Smooth muscle cell (in vitro differentiated cells): ENCODE data around the gene CD44. TPM values are rescaled to one million over a fixed set of nuclear protein-coding genes. Genes with fewer than 3 reads are reported as not detected.

ENCODE experiments used
- DNase-seq: peaks from one replicate; lab custom pipeline; 2025; ENCODE audit not compliant: unreplicated experiment; lab: John Stamatoyannopoulos, UW
- H2AFZ ChIP-seq: fragments of 200-600 bp; sonication (generic); 2 replicates; pipeline ENCODE4 v1.6.0; 2016; ENCODE audit warnings: antibody characterized with exemption, low read depth, mild to moderate bottlenecking
- H3F3A ChIP-seq: fragments of 200-600 bp; sonication (generic); 2 replicates; pipeline ENCODE4 v1.6.0; 2017; ENCODE audit warnings: antibody characterized with exemption, low read depth
- H3K27ac ChIP-seq: fragments of 200-600 bp; sonication (generic); 2 replicates; pipeline ENCODE4 v1.5.1; 2016; ENCODE audit warnings: low read depth, mild to moderate bottlenecking
- H3K27me3 ChIP-seq: fragments of 200-600 bp; sonication (generic); 2 replicates; pipeline ENCODE4 v1.6.1; 2016; ENCODE audit warnings: low read depth, mild to moderate bottlenecking
- H3K36me3 ChIP-seq: fragments of 200-600 bp; sonication (generic); 2 replicates; pipeline ENCODE4 v1.5.1; 2016; ENCODE audit warnings: low read depth
- H3K4me1 ChIP-seq: fragments of 200-600 bp; sonication (generic); 2 replicates; pipeline ENCODE4 v1.5.1; 2016; ENCODE audit warnings: low read depth
- H3K4me2 ChIP-seq: fragments of 200-600 bp; sonication (generic); 2 replicates; pipeline ENCODE4 v1.6.0; 2016; ENCODE audit warnings: mild to moderate bottlenecking
- H3K4me3 ChIP-seq: fragments of 200-600 bp; sonication (generic); 2 replicates; pipeline ENCODE4 v1.5.1; 2016; ENCODE audit warnings: mild to moderate bottlenecking
- H3K79me2 ChIP-seq: fragments of 200-600 bp; sonication (generic); 2 replicates; pipeline ENCODE4 v1.6.0; 2016; ENCODE audit warnings: low read depth, mild to moderate bottlenecking
- H3K9ac ChIP-seq: fragments of 200-600 bp; sonication (generic); 2 replicates; pipeline ENCODE4 v1.6.0; 2016; ENCODE audit warnings: low read depth
- H3K9me3 ChIP-seq: fragments of 200-600 bp; sonication (generic); replicated peaks from 2 replicates; pipeline ENCODE4 v1.5.1; 2016; ENCODE audit warnings: low read depth
- H4K20me1 ChIP-seq: fragments of 200-600 bp; sonication (generic); 2 replicates; pipeline ENCODE4 v1.6.0; 2016; ENCODE audit warnings: low read depth
- WGBS: methylation state at CpG from one replicate; pipeline ENCODE4 v1.1.7; 2016; ENCODE audit warnings: low lambda C conversion rate; 5-methylcytosine and 5-hydroxymethylcytosine counted together
- polyA plus RNA-seq: library from polyadenylated mRNA; unstranded; fragments of >200 nt; fragmentation: Nextera tagmentation; extraction: Ambion mirVana; gene quantifications from 2 replicates; pipeline ENCODE4 v1.2.1, GENCODE V29; 2016
- total RNA-seq: library from RNA; depleted of rRNA; stranded (reverse); fragments of >200 nt; gene quantifications from 2 replicates; pipeline ENCODE4 v1.2.3, GENCODE V29; 2014
- TF ChIP-seq, protein P1 (sequence below): fragments of 200-600 bp; sonication (generic); IDR thresholded peaks from 2 replicates; pipeline ENCODE4 v1.5.1; 2017; ENCODE audit warnings: borderline replicate concordance, mild to moderate bottlenecking, antibody characterized with exemption; ENCODE audit not compliant: insufficient read depth, poor library complexity, severe bottlenecking

The CD44 gene
- total and polyA plus RNA-seq, 2 experiments from 2014 or later = 116 to 248 TPM

GRCh38 chr11:35234460-35235156 is 95.6 kb downstream of the CD44 start:
- no peak overlapping the region for H2AFZ ChIP-seq
- H3K4me2 ChIP-seq = no peak overlapping the region
- no peaks in the 10 kb centered on the region for H3K36me3 ChIP-seq
- DNase-seq = no peak
- H3K27ac ChIP-seq = no peak overlapping the region
- no peaks in the 10 kb centered on the region for H3K9me3 ChIP-seq
- H3F3A ChIP-seq = peaks cover 13% of the 10 kb centered on the region
- peaks cover 9% of the 10 kb centered on the region for H3K4me1 ChIP-seq
- no peaks in the 10 kb centered on the region for H3K79me2 ChIP-seq
- WGBS = 97% methylated on average over 3 of the region's 3 CpGs
- no peaks in the 10 kb centered on the region for H4K20me1 ChIP-seq
- H3K27me3 ChIP-seq = no peaks in the 10 kb centered on the region
- H3K4me3 ChIP-seq = no peak overlapping the region
- TF ChIP-seq, protein P1, sequence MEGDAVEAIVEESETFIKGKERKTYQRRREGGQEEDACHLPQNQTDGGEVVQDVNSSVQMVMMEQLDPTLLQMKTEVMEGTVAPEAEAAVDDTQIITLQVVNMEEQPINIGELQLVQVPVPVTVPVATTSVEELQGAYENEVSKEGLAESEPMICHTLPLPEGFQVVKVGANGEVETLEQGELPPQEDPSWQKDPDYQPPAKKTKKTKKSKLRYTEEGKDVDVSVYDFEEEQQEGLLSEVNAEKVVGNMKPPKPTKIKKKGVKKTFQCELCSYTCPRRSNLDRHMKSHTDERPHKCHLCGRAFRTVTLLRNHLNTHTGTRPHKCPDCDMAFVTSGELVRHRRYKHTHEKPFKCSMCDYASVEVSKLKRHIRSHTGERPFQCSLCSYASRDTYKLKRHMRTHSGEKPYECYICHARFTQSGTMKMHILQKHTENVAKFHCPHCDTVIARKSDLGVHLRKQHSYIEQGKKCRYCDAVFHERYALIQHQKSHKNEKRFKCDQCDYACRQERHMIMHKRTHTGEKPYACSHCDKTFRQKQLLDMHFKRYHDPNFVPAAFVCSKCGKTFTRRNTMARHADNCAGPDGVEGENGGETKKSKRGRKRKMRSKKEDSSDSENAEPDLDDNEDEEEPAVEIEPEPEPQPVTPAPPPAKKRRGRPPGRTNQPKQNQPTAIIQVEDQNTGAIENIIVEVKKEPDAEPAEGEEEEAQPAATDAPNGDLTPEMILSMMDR = no peak
- H3K9ac ChIP-seq = no peak overlapping the region

- TF ChIP-seq, protein P1 = no peak
- Histone ChIP-seq H2AFZ (no peak overlapping the region), H3K36me3 (no peaks in the 10 kb centered on the region), H3K9ac (no peak overlapping the region), H3K4me3 (no peak overlapping the region), H3K4me2 (no peak overlapping the region), H3K79me2 (no peaks in the 10 kb centered on the region), H3F3A (peaks cover 13% of the 10 kb centered on the region), H3K27ac (no peak overlapping the region), H3K9me3 (no peaks in the 10 kb centered on the region), H4K20me1 (no peaks in the 10 kb centered on the region), H3K27me3 (no peaks in the 10 kb centered on the region), H3K4me1 (peaks cover 6% of the 10 kb centered on the region)
- no peak for DNase-seq
- 98% methylated on average over 2 of the region's 2 CpGs for WGBS
Observed at GRCh38 chr11:35235157-35235468, 96.1 kb downstream of the CD44 start.

DNA sequence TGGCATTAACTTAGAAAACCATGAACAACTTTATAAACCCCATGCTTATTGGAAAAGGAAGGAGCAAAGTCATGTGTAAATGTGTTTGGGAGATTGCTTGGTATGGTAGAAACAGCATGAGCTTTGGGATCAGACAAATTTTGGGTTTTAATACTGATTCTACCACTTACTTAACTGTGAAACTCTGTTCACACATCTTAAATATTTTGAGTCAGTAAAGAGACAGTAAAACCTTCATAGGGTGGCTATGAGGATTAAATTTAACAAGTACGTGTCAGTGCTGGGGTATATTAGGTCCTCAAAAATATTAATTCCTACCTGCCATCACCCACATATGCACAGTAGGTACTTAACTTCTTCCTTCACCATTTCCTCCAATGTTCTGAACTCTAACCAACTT is 96.5 kb downstream of the CD44 start:
- Histone ChIP-seq H2AFZ (no peak overlapping the region), H3K27me3 (no peaks in the 10 kb centered on the region), H3F3A (peaks cover 13% of the 10 kb centered on the region), H3K4me3 (no peak overlapping the region), H3K9ac (no peak overlapping the region), H3K36me3 (no peaks in the 10 kb centered on the region), H3K9me3 (no peaks in the 10 kb centered on the region), H3K4me2 (no peak overlapping the region), H4K20me1 (no peaks in the 10 kb centered on the region), H3K27ac (no peak overlapping the region), H3K79me2 (no peaks in the 10 kb centered on the region), H3K4me1 (peaks cover 6% of the 10 kb centered on the region)
- DNase-seq = no peak
- TF ChIP-seq, protein P1 = no peak
- 45% methylated on average over 1 of the region's 1 CpG for WGBS

GRCh38 chr11:35235936-35236666 is 97.1 kb downstream of the CD44 start:
- 92% methylated on average over 4 of the region's 4 CpGs for WGBS
- H3K4me3 ChIP-seq = no peak overlapping the region
- H3K36me3 ChIP-seq = no peaks in the 10 kb centered on the region
- no peak overlapping the region for H2AFZ ChIP-seq
- no peak overlapping the region for H3K9ac ChIP-seq
- TF ChIP-seq, protein P1 = no peak
- peaks cover 6% of the 10 kb centered on the region for H3K4me1 ChIP-seq
- no peaks in the 10 kb centered on the region for H4K20me1 ChIP-seq
- DNase-seq = no peak
- H3K27ac ChIP-seq = peak overlapping the region; percentile 61
- H3K4me2 ChIP-seq = peak overlapping the region; percentile 3
- no peaks in the 10 kb centered on the region for H3K9me3 ChIP-seq
- H3K27me3 ChIP-seq = no peaks in the 10 kb centered on the region
- H3F3A ChIP-seq = peaks cover 11% of the 10 kb centered on the region
- H3K79me2 ChIP-seq = no peaks in the 10 kb centered on the region
